Fibroblast of skin of scalp (primary cell): ENCODE data around the gene ZNF649.

Source experiments
- DNase-seq: peaks from one replicate; pipeline ENCODE4 v3.0.0-alpha.2; 2013

The ZNF649 gene

GRCh38 chr19:51887522-51888498, 17.0 kb downstream of the ZNF649 start, which contains the start of gene ZNF577:
Gene ZNF577, minus strand, starts transcription at chr19:51887951. Its CDS starts 7,569 bp downstream, at chr19:51880382.
- peak; percentile 95 for DNase-seq

DNA sequence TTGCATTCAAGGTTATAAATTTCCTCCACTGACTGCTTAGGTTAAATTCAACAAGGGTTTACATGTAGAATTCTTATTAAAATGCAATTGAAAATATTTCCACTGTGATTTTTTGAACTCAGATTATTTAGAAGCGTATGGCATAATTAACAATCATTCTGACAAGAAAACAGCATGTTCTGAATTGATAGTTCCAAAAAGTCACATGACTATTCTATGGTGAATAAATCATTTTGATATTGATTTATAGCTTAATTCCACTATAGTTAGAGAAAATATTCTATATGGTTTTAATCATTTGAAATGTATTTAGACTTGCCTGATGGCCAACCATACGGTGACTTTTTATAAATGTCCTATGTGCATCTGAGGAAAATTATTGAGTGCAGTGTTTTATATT, 20.1 kb downstream of the ZNF649 start:
- DNase-seq: no peak

DNA sequence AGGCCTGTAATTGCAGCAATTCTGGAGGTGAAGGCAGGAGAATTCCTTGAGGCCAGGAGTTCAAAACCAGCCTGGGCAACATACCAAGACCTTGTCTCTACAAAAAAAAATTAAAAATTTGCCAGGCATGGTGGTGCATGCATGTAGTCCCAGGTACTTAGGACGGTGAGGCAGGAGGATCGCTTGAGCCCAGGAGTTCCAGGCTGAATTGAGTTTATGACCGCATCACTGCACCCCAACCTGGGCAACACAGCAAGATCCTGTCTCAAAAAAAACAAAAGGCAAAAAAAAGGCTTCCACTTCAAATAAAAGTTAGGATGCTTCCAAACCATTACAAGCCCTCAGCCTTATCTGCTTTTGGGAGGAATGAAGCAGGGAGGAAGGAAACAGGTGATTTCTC, 22.3 kb downstream of the ZNF649 start:
- DNase-seq: no peak

- DNase-seq: no peak
Measured at GRCh38 chr19:51873097-51873496, 31.7 kb downstream of the ZNF649 start.

DNA sequence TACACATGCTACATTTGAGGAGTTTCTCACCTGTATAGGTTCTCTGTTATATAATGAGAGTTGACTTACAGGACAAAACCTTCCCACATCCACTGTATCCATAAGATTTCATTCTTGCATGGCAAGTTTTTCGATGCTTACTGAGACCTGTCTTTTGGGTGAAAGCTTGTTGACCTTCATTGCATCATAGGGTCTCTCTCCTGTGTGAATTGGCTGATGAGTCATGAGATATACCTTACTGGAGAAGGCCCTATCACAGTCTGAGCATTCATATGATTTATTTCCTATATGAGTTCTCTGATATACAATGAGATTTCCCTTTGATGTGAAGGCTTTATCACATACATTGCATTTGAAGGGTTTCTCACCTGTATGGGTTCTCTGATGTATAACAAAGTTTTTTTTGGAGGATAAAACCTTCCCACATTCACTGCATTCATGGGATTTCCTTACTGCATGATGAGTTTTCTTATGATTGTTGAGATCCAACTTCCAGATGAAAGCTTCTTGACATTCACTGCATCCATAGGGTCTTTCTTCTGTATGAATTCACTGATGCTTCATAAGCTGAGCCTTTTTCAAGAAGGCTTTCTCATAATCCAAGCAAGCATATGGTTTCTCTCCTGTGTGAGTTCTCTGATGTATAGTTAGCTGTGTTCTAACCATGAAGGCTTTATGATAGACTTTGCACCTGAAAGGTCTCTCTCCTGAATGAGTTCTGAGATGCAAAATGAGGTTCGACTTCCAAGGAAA, 42.8 kb downstream of the ZNF649 start:
- DNase-seq: no peak
